Hematopoietic multipotent progenitor cell treated with erythropoietin and hydrocortisone succinate and interleukin-3 and kit ligand, for 15 days (in vitro differentiated cells): Measurements from ENCODE around the gene IGFL3.
"Not testable (repeated sequence)": the region's sequence is repeated elsewhere in the genome, so short reads cannot be mapped to it uniquely, and the experiment has no call there.

Experiments used
- DNase-seq: peaks from one replicate; pipeline ENCODE4 v3.0.0-alpha.2; 2015; ENCODE audit warnings: low spot score

The IGFL3 gene

GRCh38 chr19:46124638-46125115 is at the start of gene IGFL3:
Gene IGFL3 (minus strand): TSS chr19:46124688. CDS start chr19:46124649, 39 bp downstream.
- DNase-seq, result no peak

- DNase-seq, result no peak
Observed at GRCh38 chr19:46173886-46174480, 49.5 kb upstream of the IGFL3 start.

GRCh38 chr19:46162731-46163130 is 38.2 kb upstream of the IGFL3 start:
- no peak for DNase-seq

GRCh38 chr19:46161642-46162257 is 37.3 kb upstream of the IGFL3 start:
- not testable (repeated sequence) for DNase-seq

- no peak for DNase-seq
Observed at GRCh38 chr19:46160233-46160775, 35.8 kb upstream of the IGFL3 start.

- no peak for DNase-seq
Observed at GRCh38 chr19:46159418-46160232, 35.1 kb upstream of the IGFL3 start.

- no peak for DNase-seq
Observed at GRCh38 chr19:46155237-46155636, 30.7 kb upstream of the IGFL3 start.

- no peak for DNase-seq
Observed at GRCh38 chr19:46150606-46151005, 26.1 kb upstream of the IGFL3 start.

- no peak for DNase-seq
Observed at GRCh38 chr19:46147791-46148288, 23.4 kb upstream of the IGFL3 start, which contains the start of gene IGFL2. Gene IGFL2 (plus strand): TSS chr19:46148238. CDS start chr19:46148279, 41 bp downstream.

GRCh38 chr19:46147166-46147740 is 22.8 kb upstream of the IGFL3 start:
- DNase-seq, result no peak

- no peak for DNase-seq
Observed at GRCh38 chr19:46144756-46145155, 20.3 kb upstream of the IGFL3 start.

GRCh38 chr19:46142294-46142693 is 17.8 kb upstream of the IGFL3 start:
- DNase-seq, result no peak

- no peak for DNase-seq
Observed at GRCh38 chr19:46141421-46141820, 16.9 kb upstream of the IGFL3 start.

- DNase-seq, result no peak
Observed at GRCh38 chr19:46137915-46138473, 13.5 kb upstream of the IGFL3 start.

GRCh38 chr19:46134527-46134926 is 10.0 kb upstream of the IGFL3 start:
- no peak for DNase-seq

GRCh38 chr19:46133777-46134241 is 9.3 kb upstream of the IGFL3 start:
- no peak for DNase-seq

GRCh38 chr19:46133101-46133627 is 8.7 kb upstream of the IGFL3 start:
- DNase-seq, result no peak

- DNase-seq, result no peak
Observed at GRCh38 chr19:46132508-46133100, 8.1 kb upstream of the IGFL3 start.

GRCh38 chr19:46131485-46132143 is 7.1 kb upstream of the IGFL3 start:
- DNase-seq, result no peak

GRCh38 chr19:46126086-46126580 is 1.6 kb upstream of the IGFL3 start:
- DNase-seq, result no peak
